ENCODE data around the gene TBX10.

The TBX10 gene

GRCh38 chr11:67673902-67674301 lies 34.3 kb upstream of the TBX10 start:
- Histone ChIP-seq H3K79me1 (ENCODE audit: low read length) (peaks cover 23% of the 10 kb centered on the region), H2BK5ac (ENCODE audit: low read depth, low read length, poor library complexity) (peak overlapping the region; percentile 88), H2AK5ac (ENCODE audit: low read length) (peak overlapping the region; percentile 65), H3K79me2 (ENCODE audit: control insufficient read depth, insufficient read depth, low read length, poor library complexity) (peaks cover 12% of the 10 kb centered on the region), H3K27ac (ENCODE audit: low read depth, low read length) (peak overlapping the region; percentile 51), H2BK12ac (ENCODE audit: low read length) (peak overlapping the region; percentile 73), H2AFZ (ENCODE audit: insufficient read depth, low read length, poor library complexity) (peak overlapping the region; percentile 70), H3K4me2 (ENCODE audit: low read length) (no peak overlapping the region), H3K36me3 (ENCODE audit: control insufficient read depth in 1 of 2, insufficient read depth in 2 of 2, low read length in 2 of 2) (no peaks in the 10 kb centered on the region), H3K4me3 (ENCODE audit: low read depth, low read length) (no peak overlapping the region), H3K27me3 (ENCODE audit: insufficient read depth, low read length) (no peaks in the 10 kb centered on the region), H4K91ac (ENCODE audit: low read depth, low read length) (peak overlapping the region; percentile 97), H3K9me3 (ENCODE audit: insufficient read depth, low read depth, low read length) (no peaks in the 10 kb centered on the region), H3K4me1 (ENCODE audit: control insufficient read depth in 1 of 2, insufficient read depth in 2 of 2, low read length in 2 of 2) (peaks cover 22 to 23% of the 10 kb centered on the region in 2 experiments), H3K18ac (ENCODE audit: low read length) (peak overlapping the region; percentile 79), H4K12ac (ENCODE audit: low read depth, low read length) (peak overlapping the region; percentile 55), H3K14ac (ENCODE audit: low read length) (peak overlapping the region; percentile 82), H3K23ac (ENCODE audit: low read length) (no peak overlapping the region), H3K4ac (ENCODE audit: low read depth, low read length) (peak overlapping the region; percentile 11), H2BK120ac (ENCODE audit: insufficient read depth, low read length, poor library complexity) (peak overlapping the region; percentile 99), H3K9ac (ENCODE audit: low read length) (no peak overlapping the region), H4K8ac (ENCODE audit: low read depth, low read length) (peak overlapping the region; percentile 67)
- DNase-seq: no peak
- WGBS (ENCODE audit: extremely low coverage, insufficient coverage, insufficient read length): no CpG with 5 or more reads among the region's 8 CpGs

- peak overlapping the region; percentile 67 for H4K8ac ChIP-seq (ENCODE audit: low read depth, low read length)
- no peak overlapping the region for H3K4me3 ChIP-seq (ENCODE audit: low read depth, low read length)
- H3K18ac ChIP-seq (ENCODE audit: low read length): peak overlapping the region; percentile 79
- H3K23ac ChIP-seq (ENCODE audit: low read length): no peak overlapping the region
- H4K12ac ChIP-seq (ENCODE audit: low read depth, low read length): no peak overlapping the region
- H3K4me1 ChIP-seq (ENCODE audit: control insufficient read depth in 1 of 2, insufficient read depth in 2 of 2, low read length in 2 of 2): peaks cover 22 to 23% of the 10 kb centered on the region in 2 experiments
- H4K91ac ChIP-seq (ENCODE audit: low read depth, low read length): peak overlapping the region; percentile 97
- peak overlapping the region; percentile 11 for H3K4ac ChIP-seq (ENCODE audit: low read depth, low read length)
- peak overlapping the region; percentile 99 for H2BK120ac ChIP-seq (ENCODE audit: insufficient read depth, low read length, poor library complexity)
- no CpG with 5 or more reads among the region's 7 CpGs for WGBS (ENCODE audit: extremely low coverage, insufficient coverage, insufficient read length)
- H3K9me3 ChIP-seq (ENCODE audit: insufficient read depth, low read depth, low read length): no peaks in the 10 kb centered on the region
- no peak for DNase-seq
- H3K79me2 ChIP-seq (ENCODE audit: control insufficient read depth, insufficient read depth, low read length, poor library complexity): peaks cover 12% of the 10 kb centered on the region
- no peaks in the 10 kb centered on the region for H3K36me3 ChIP-seq (ENCODE audit: control insufficient read depth in 1 of 2, insufficient read depth in 2 of 2, low read length in 2 of 2)
- H3K27me3 ChIP-seq (ENCODE audit: insufficient read depth, low read length): no peaks in the 10 kb centered on the region
- H2BK12ac ChIP-seq (ENCODE audit: low read length): peak overlapping the region; percentile 73
- H2AK5ac ChIP-seq (ENCODE audit: low read length): peak overlapping the region; percentile 65
- no peak overlapping the region for H3K4me2 ChIP-seq (ENCODE audit: low read length)
- H3K9ac ChIP-seq (ENCODE audit: low read length): no peak overlapping the region
- H3K27ac ChIP-seq (ENCODE audit: low read depth, low read length): no peak overlapping the region
- peaks cover 23% of the 10 kb centered on the region for H3K79me1 ChIP-seq (ENCODE audit: low read length)
- peak overlapping the region; percentile 82 for H3K14ac ChIP-seq (ENCODE audit: low read length)
- H2BK5ac ChIP-seq (ENCODE audit: low read depth, low read length, poor library complexity): peak overlapping the region; percentile 88
- no peak overlapping the region for H2AFZ ChIP-seq (ENCODE audit: insufficient read depth, low read length, poor library complexity)
Observed at GRCh38 chr11:67673358-67673757, 33.8 kb upstream of the TBX10 start.

- H3K79me1 ChIP-seq (ENCODE audit: low read length): peaks cover 23% of the 10 kb centered on the region
- no CpG with 5 or more reads among the region's 8 CpGs for WGBS (ENCODE audit: extremely low coverage, insufficient coverage, insufficient read length)
Observed at GRCh38 chr11:67671211-67671520, 31.6 kb upstream of the TBX10 start.

GRCh38 chr11:67670316-67671210 lies 31.0 kb upstream of the TBX10 start:
- Histone ChIP-seq H3K14ac (ENCODE audit: low read length) (no peak overlapping the region), H2BK12ac (ENCODE audit: low read length) (peak overlapping the region; percentile 19), H3K27ac (ENCODE audit: low read depth, low read length) (no peak overlapping the region), H2AK5ac (ENCODE audit: low read length) (peak overlapping the region; percentile 18), H2BK120ac (ENCODE audit: insufficient read depth, low read length, poor library complexity) (no peak overlapping the region), H3K9me3 (ENCODE audit: insufficient read depth, low read depth, low read length) (no peaks in the 10 kb centered on the region), H4K12ac (ENCODE audit: low read depth, low read length) (no peak overlapping the region), H3K27me3 (ENCODE audit: insufficient read depth, low read length) (no peaks in the 10 kb centered on the region), H3K18ac (ENCODE audit: low read length) (no peak overlapping the region), H4K8ac (ENCODE audit: low read depth, low read length) (no peak overlapping the region), H3K79me1 (ENCODE audit: low read length) (peaks cover 22% of the 10 kb centered on the region), H3K4me1 (ENCODE audit: control insufficient read depth in 1 of 2, insufficient read depth in 2 of 2, low read length in 2 of 2) (peaks cover 22% of the 10 kb centered on the region in 2 experiments), H2AFZ (ENCODE audit: insufficient read depth, low read length, poor library complexity) (no peak overlapping the region), H3K4ac (ENCODE audit: low read depth, low read length) (no peak overlapping the region), H3K23ac (ENCODE audit: low read length) (no peak overlapping the region), H3K36me3 (ENCODE audit: control insufficient read depth in 1 of 2, insufficient read depth in 2 of 2, low read length in 2 of 2) (no peaks in the 10 kb centered on the region), H4K91ac (ENCODE audit: low read depth, low read length) (peak overlapping the region; percentile 16), H3K4me2 (ENCODE audit: low read length) (no peak overlapping the region), H2BK5ac (ENCODE audit: low read depth, low read length, poor library complexity) (no peak overlapping the region), H3K79me2 (ENCODE audit: control insufficient read depth, insufficient read depth, low read length, poor library complexity) (peaks cover 12% of the 10 kb centered on the region), H3K9ac (ENCODE audit: low read length) (no peak overlapping the region), H3K4me3 (ENCODE audit: low read depth, low read length) (no peak overlapping the region)
- no CpG with 5 or more reads among the region's 23 CpGs for WGBS (ENCODE audit: extremely low coverage, insufficient coverage, insufficient read length)
- peak; percentile 87 for DNase-seq

More at GRCh38 chr11:67671211-67671520, 31.6 kb upstream of the TBX10 start:
- H4K12ac ChIP-seq (ENCODE audit: low read depth, low read length): no peak overlapping the region
- no peak overlapping the region for H2BK5ac ChIP-seq (ENCODE audit: low read depth, low read length, poor library complexity)
- DNase-seq: peak in 1 of 2 donors; percentile 39
- no peak overlapping the region for H3K4me3 ChIP-seq (ENCODE audit: low read depth, low read length)
- H2AK5ac ChIP-seq (ENCODE audit: low read length): peak overlapping the region; percentile 0
- no peak overlapping the region for H3K18ac ChIP-seq (ENCODE audit: low read length)
- peaks cover 12% of the 10 kb centered on the region for H3K79me2 ChIP-seq (ENCODE audit: control insufficient read depth, insufficient read depth, low read length, poor library complexity)
- H3K23ac ChIP-seq (ENCODE audit: low read length): no peak overlapping the region
- no peak overlapping the region for H2AFZ ChIP-seq (ENCODE audit: insufficient read depth, low read length, poor library complexity)
- H3K4ac ChIP-seq (ENCODE audit: low read depth, low read length): no peak overlapping the region
- no peak overlapping the region for H3K4me2 ChIP-seq (ENCODE audit: low read length)
- H3K9me3 ChIP-seq (ENCODE audit: insufficient read depth, low read depth, low read length): no peaks in the 10 kb centered on the region
- H2BK12ac ChIP-seq (ENCODE audit: low read length): no peak overlapping the region
- H4K8ac ChIP-seq (ENCODE audit: low read depth, low read length): no peak overlapping the region
- H3K9ac ChIP-seq (ENCODE audit: low read length): no peak overlapping the region
- no peaks in the 10 kb centered on the region for H3K36me3 ChIP-seq (ENCODE audit: control insufficient read depth in 1 of 2, insufficient read depth in 2 of 2, low read length in 2 of 2)
- H3K27me3 ChIP-seq (ENCODE audit: insufficient read depth, low read length): no peaks in the 10 kb centered on the region
- H2BK120ac ChIP-seq (ENCODE audit: insufficient read depth, low read length, poor library complexity): no peak overlapping the region
- H4K91ac ChIP-seq (ENCODE audit: low read depth, low read length): peak overlapping the region; percentile 16
- peaks cover 22 to 23% of the 10 kb centered on the region in 2 experiments for H3K4me1 ChIP-seq (ENCODE audit: control insufficient read depth in 1 of 2, insufficient read depth in 2 of 2, low read length in 2 of 2)
- no peak overlapping the region for H3K27ac ChIP-seq (ENCODE audit: low read depth, low read length)
- no peak overlapping the region for H3K14ac ChIP-seq (ENCODE audit: low read length)
